CD14-positive monocyte (primary cell): ENCODE results near the gene MLLT10. TPM values are rescaled to one million over a fixed set of nuclear protein-coding genes. Genes with fewer than 3 reads are reported as not detected.

Experiments
- DNase-seq, 3 donors: peaks; one replicate each; pipeline ENCODE4 v3.0.0-alpha.2; 2011 to 2022
- H2AFZ ChIP-seq: 2 replicates; pipeline ENCODE4 v1.6.0; 2012; ENCODE audit warnings: mild to moderate bottlenecking, low read depth, low read length, inconsistent platforms; ENCODE audit not compliant: insufficient read depth, poor library complexity, severe bottlenecking
- H3K27ac ChIP-seq, 2 donors: 1 replicate in 1 of 2; 2 replicates in 1 of 2; pipeline ENCODE4 v1.5.1; 2012 to 2013; ENCODE audit warnings: low read length in 2 of 2, control low read depth in 1 of 2, inconsistent platforms in 1 of 2, low read depth in 1 of 2, mild to moderate bottlenecking in 1 of 2
- H3K27me3 ChIP-seq, 2 donors: one replicate each; pipeline versions ENCODE4 v1.6.0 to v1.6.1; 2011 to 2013; ENCODE audit warnings: low read length in 2 of 2; ENCODE audit not compliant: control insufficient read depth in 2 of 2, insufficient read depth in 2 of 2
- H3K36me3 ChIP-seq, 2 donors: replicated peaks in 1 of 2; 1 replicate in 1 of 2; 2 replicates in 1 of 2; pipeline versions ENCODE4 v1.5.1 to v1.6.1; 2012 to 2013; ENCODE audit warnings: low read length in 2 of 2, control low read depth in 1 of 2, inconsistent platforms in 1 of 2, mild to moderate bottlenecking in 1 of 2; ENCODE audit not compliant: insufficient read depth in 2 of 2, control insufficient read depth in 1 of 2
- H3K4me1 ChIP-seq, 2 donors: 1 replicate in 1 of 2; 2 replicates in 1 of 2; pipeline versions ENCODE4 v1.5.1 to v1.6.1; 2012 to 2013; ENCODE audit warnings: low read length in 2 of 2, control low read depth in 1 of 2, inconsistent platforms in 1 of 2, mild to moderate bottlenecking in 1 of 2, moderate library complexity in 1 of 2; ENCODE audit not compliant: insufficient read depth in 2 of 2, control insufficient read depth in 1 of 2
- H3K4me2 ChIP-seq: replicated peaks from 2 replicates; pipeline ENCODE3; 2012; ENCODE audit warnings: low read length, moderate library complexity, mild to moderate bottlenecking; ENCODE audit not compliant: poor library complexity, severe bottlenecking; ENCODE audit errors: extremely low read depth
- H3K4me3 ChIP-seq, 3 experiments: fragments of 200-600 bp in 1 of 3; sonication (generic) in 1 of 3; replicated peaks in 1 of 3; 1 replicate in 2 of 3; 2 replicates in 1 of 3; pipeline ENCODE4 v1.5.1; 2011 to 2013; ENCODE audit warnings: low read length in 3 of 3, mild to moderate bottlenecking in 3 of 3, control low read depth in 2 of 3, low read depth in 2 of 3, inconsistent platforms in 1 of 3, moderate library complexity in 1 of 3
- H3K79me2 ChIP-seq: 2 replicates; pipeline ENCODE4 v1.6.0; 2012; ENCODE audit warnings: mild to moderate bottlenecking, control low read depth, inconsistent platforms, low read length, moderate library complexity; ENCODE audit not compliant: insufficient read depth
- H3K9ac ChIP-seq: 2 replicates; pipeline ENCODE4 v1.6.0; 2017; ENCODE audit warnings: low read length, mild to moderate bottlenecking; ENCODE audit not compliant: insufficient read depth, poor library complexity, severe bottlenecking
- H3K9me3 ChIP-seq, 2 donors: replicated peaks in 1 of 2; 1 replicate in 1 of 2; 2 replicates in 1 of 2; pipeline versions ENCODE4 v1.5.1 to v1.6.1; 2012 to 2013; ENCODE audit warnings: low read length in 2 of 2, control low read depth in 1 of 2; ENCODE audit not compliant: control insufficient read depth in 1 of 2, insufficient read depth in 1 of 2
- H4K20me1 ChIP-seq: 2 replicates; pipeline ENCODE4 v1.6.0; 2012; ENCODE audit warnings: mild to moderate bottlenecking, low read length, control low read depth, moderate library complexity; ENCODE audit not compliant: insufficient read depth
- H3K27ac Mint-ChIP-seq, 7 donors: one replicate each; pipeline ENCODE4 v1.8.0; 2020; ENCODE audit warnings: mild to moderate bottlenecking in 7 of 7, mixed read lengths in 7 of 7, moderate library complexity in 6 of 7, inconsistent platforms in 2 of 7
- H3K27me3 Mint-ChIP-seq, 3 donors: one replicate each; pipeline ENCODE4 v1.8.0; 2021 to 2022; ENCODE audit warnings: low read depth in 3 of 3, mild to moderate bottlenecking in 3 of 3, mixed read lengths in 3 of 3, moderate library complexity in 3 of 3, inconsistent platforms in 1 of 3
- H3K36me3 Mint-ChIP-seq, 2 donors: one replicate each; pipeline ENCODE4 v1.8.0; 2020; ENCODE audit warnings: mixed read lengths in 2 of 2, inconsistent platforms in 1 of 2, mild to moderate bottlenecking in 1 of 2
- H3K4me1 Mint-ChIP-seq: one replicate; pipeline ENCODE4 v1.8.0; 2020; ENCODE audit warnings: mild to moderate bottlenecking, mixed read lengths
- H3K4me3 Mint-ChIP-seq, 2 donors: one replicate each; pipeline ENCODE4 v1.8.0; 2020; ENCODE audit warnings: mild to moderate bottlenecking in 2 of 2, mixed read lengths in 2 of 2, moderate library complexity in 1 of 2
- H3K9me3 Mint-ChIP-seq, 7 donors: one replicate each; pipeline ENCODE4 v1.8.0; 2020 to 2022; ENCODE audit warnings: mixed read lengths in 7 of 7, mild to moderate bottlenecking in 6 of 7, moderate library complexity in 6 of 7, inconsistent platforms in 2 of 7
- CTCF ChIP-seq: fragments of 200-600 bp; IDR thresholded peaks from one replicate; pipeline ENCODE4 v1.8.0; 2022; ENCODE audit warnings: antibody characterized with exemption, mild to moderate bottlenecking
- WGBS: methylation state at CpG from one replicate; pipeline ENCODE4 v1.1.5; 2013; ENCODE audit warnings: missing lambda C conversion rate; ENCODE audit not compliant: insufficient coverage; 5-methylcytosine and 5-hydroxymethylcytosine counted together
- intact Hi-C, 2 donors: fragments of 100-400 bp; cut with micrococcal nuclease; formaldehyde crosslinking; loops; one replicate each; pipeline versions ENCODE4 v1.15.0 to v1.15.1; 2023
- polyA plus RNA-seq, 3 donors: library from polyadenylated mRNA; depleted of rRNA in 1 of 3; unstranded in 2 of 3; stranded (reverse) in 1 of 3; fragments of 300-500 nt in 2 of 3; fragments of >200 nt in 1 of 3; fragmentation: Illumina TruSeq in 2 of 3; gene quantifications; 1 replicate in 2 of 3; 2 replicates in 1 of 3; pipeline ENCODE4 v1.2.3, GENCODE V29; 2012 to 2021

The MLLT10 gene
- polyA plus RNA-seq, 3 donors, result 4.9 to 39.1 (median 7.5) TPM

- peaks cover 56% of the 10 kb centered on the region for H3K79me2 ChIP-seq
- H3K4me1 ChIP-seq, result peaks cover 3 to 18% of the 10 kb centered on the region in 2 donors
- H3K36me3 Mint-ChIP-seq, result peaks cover 24 to 58% of the 10 kb centered on the region in 2 donors
- no peak overlapping the region for H3K4me2 ChIP-seq
- no peak overlapping the region for H3K27ac ChIP-seq
- H2AFZ ChIP-seq, result no peak overlapping the region
- H3K9ac ChIP-seq, result no peak overlapping the region
- no peak overlapping the region for H3K4me3 Mint-ChIP-seq
- H4K20me1 ChIP-seq, result peaks cover 33% of the 10 kb centered on the region
- DNase-seq, result no peak
- intact Hi-C loops, result no loop called here
- H3K36me3 ChIP-seq, result peaks cover 3 to 27% of the 10 kb centered on the region in 2 donors
- H3K9me3 ChIP-seq, result no peaks in the 10 kb centered on the region
- no peaks in the 10 kb centered on the region for H3K9me3 Mint-ChIP-seq
- H3K4me3 ChIP-seq, result no peak overlapping the region
- WGBS, result 100% methylated on average over 1 of the region's 3 CpGs
- TF ChIP-seq CTCF, result no peak
- H3K27me3 ChIP-seq, result no peaks in the 10 kb centered on the region
- no peaks in the 10 kb centered on the region for H3K27me3 Mint-ChIP-seq
- H3K27ac Mint-ChIP-seq, result no peak overlapping the region
- peaks cover 23% of the 10 kb centered on the region for H3K4me1 Mint-ChIP-seq
These were observed 173.5 kb downstream of the MLLT10 start for GRCh38 chr10:21707498-21707897.

- Histone ChIP-seq H3K9ac (no peak overlapping the region), H3K4me1 (peaks cover 3 to 12% of the 10 kb centered on the region in 2 donors), H3K4me3 (no peak overlapping the region), H3K36me3 (peaks cover 28 to 58% of the 10 kb centered on the region in 2 donors), H3K27me3 (no peaks in the 10 kb centered on the region), H3K4me2 (no peak overlapping the region), H4K20me1 (peaks cover 18% of the 10 kb centered on the region), H3K9me3 (no peaks in the 10 kb centered on the region), H3K27ac (peak overlapping the region in 1 of 2 donors; percentile 26), H3K79me2 (peaks cover 14% of the 10 kb centered on the region), H2AFZ (no peak overlapping the region)
- Mint-ChIP-seq H3K4me3 (no peak overlapping the region), H3K27ac (peak overlapping the region in 4 of 7 donors; percentile 13 to 70 (median 39)), H3K36me3 (peaks cover 38 to 72% of the 10 kb centered on the region in 2 donors), H3K27me3 (no peaks in the 10 kb centered on the region), H3K4me1 (peaks cover 13% of the 10 kb centered on the region), H3K9me3 (peaks cover 0 to 7% (median 2%) of the 10 kb centered on the region in 7 donors)
- no peak for DNase-seq
- 97% methylated on average over 3 of the region's 4 CpGs for WGBS
- intact Hi-C loops, result no loop called here
- no peak for TF ChIP-seq CTCF
These were observed 178.9 kb downstream of the MLLT10 start for GRCh38 chr10:21712975-21713374.
